ENCODE data around the gene HRH3.

The HRH3 gene

GRCh38 chr20:62242176-62242575 lies 22.1 kb upstream of the HRH3 start:
- H3K36me3 ChIP-seq (ENCODE audit: control insufficient read depth, insufficient read depth, low read length): peaks cover 3% of the 10 kb centered on the region
- H3K27me3 ChIP-seq (ENCODE audit: control insufficient read depth, insufficient read depth, low read length): no peaks in the 10 kb centered on the region
- no peaks in the 10 kb centered on the region for H3K9me3 ChIP-seq (ENCODE audit: control insufficient read depth, insufficient read depth, low read length)
- H3K9ac ChIP-seq (ENCODE audit: low read depth, low read length): no peak overlapping the region
- H3K4me1 ChIP-seq (ENCODE audit: control insufficient read depth, insufficient read depth, low read length): peaks cover 6% of the 10 kb centered on the region
- H3K4me3 ChIP-seq (ENCODE audit: low read depth, low read length): no peak overlapping the region

- Histone ChIP-seq H3K27me3 (ENCODE audit: control insufficient read depth, insufficient read depth, low read length) (no peaks in the 10 kb centered on the region), H3K4me1 (ENCODE audit: control insufficient read depth, insufficient read depth, low read length) (peaks cover 3% of the 10 kb centered on the region), H3K9me3 (ENCODE audit: control insufficient read depth, insufficient read depth, low read length) (no peaks in the 10 kb centered on the region), H3K4me3 (ENCODE audit: low read depth, low read length) (no peak overlapping the region), H3K36me3 (ENCODE audit: control insufficient read depth, insufficient read depth, low read length) (peaks cover 3% of the 10 kb centered on the region), H3K9ac (ENCODE audit: low read depth, low read length) (no peak overlapping the region)
Observed at GRCh38 chr20:62241506-62241905, 21.4 kb upstream of the HRH3 start.

GRCh38 chr20:62240020-62240685 lies 20.1 kb upstream of the HRH3 start:
- Histone ChIP-seq H3K36me3 (ENCODE audit: control insufficient read depth, insufficient read depth, low read length) (peaks cover 3% of the 10 kb centered on the region), H3K4me3 (ENCODE audit: low read depth, low read length) (no peak overlapping the region), H3K27me3 (ENCODE audit: control insufficient read depth, insufficient read depth, low read length) (no peaks in the 10 kb centered on the region), H3K9ac (ENCODE audit: low read depth, low read length) (no peak overlapping the region), H3K4me1 (ENCODE audit: control insufficient read depth, insufficient read depth, low read length) (peaks cover 3% of the 10 kb centered on the region), H3K9me3 (ENCODE audit: control insufficient read depth, insufficient read depth, low read length) (no peaks in the 10 kb centered on the region)

GRCh38 chr20:62239278-62239879 lies 19.3 kb upstream of the HRH3 start:
- Histone ChIP-seq H3K9me3 (ENCODE audit: control insufficient read depth, insufficient read depth, low read length) (no peaks in the 10 kb centered on the region), H3K27me3 (ENCODE audit: control insufficient read depth, insufficient read depth, low read length) (no peaks in the 10 kb centered on the region), H3K36me3 (ENCODE audit: control insufficient read depth, insufficient read depth, low read length) (peaks cover 3% of the 10 kb centered on the region), H3K4me1 (ENCODE audit: control insufficient read depth, insufficient read depth, low read length) (peaks cover 3% of the 10 kb centered on the region), H3K4me3 (ENCODE audit: low read depth, low read length) (peak overlapping the region; percentile 82), H3K9ac (ENCODE audit: low read depth, low read length) (peak overlapping the region; percentile 54)

- H3K4me1 ChIP-seq (ENCODE audit: control insufficient read depth, insufficient read depth, low read length): peaks cover 3% of the 10 kb centered on the region
- no peaks in the 10 kb centered on the region for H3K27me3 ChIP-seq (ENCODE audit: control insufficient read depth, insufficient read depth, low read length)
- H3K9ac ChIP-seq (ENCODE audit: low read depth, low read length): peak overlapping the region; percentile 54
- H3K4me3 ChIP-seq (ENCODE audit: low read depth, low read length): peak overlapping the region; percentile 82
- no peaks in the 10 kb centered on the region for H3K9me3 ChIP-seq (ENCODE audit: control insufficient read depth, insufficient read depth, low read length)
- peaks cover 3% of the 10 kb centered on the region for H3K36me3 ChIP-seq (ENCODE audit: control insufficient read depth, insufficient read depth, low read length)
Observed at GRCh38 chr20:62238569-62239277, 18.6 kb upstream of the HRH3 start.

- H3K9ac ChIP-seq (ENCODE audit: low read depth, low read length): peak within 1 kb of the TSS; percentile 54
- H3K4me1 ChIP-seq (ENCODE audit: control insufficient read depth, insufficient read depth, low read length): peaks cover 3% of the 10 kb centered on the region
- no peaks in the 10 kb centered on the region for H3K27me3 ChIP-seq (ENCODE audit: control insufficient read depth, insufficient read depth, low read length)
- peaks cover 3% of the 10 kb centered on the region for H3K36me3 ChIP-seq (ENCODE audit: control insufficient read depth, insufficient read depth, low read length)
- peak within 1 kb of the TSS; percentile 82 for H3K4me3 ChIP-seq (ENCODE audit: low read depth, low read length)
- H3K9me3 ChIP-seq (ENCODE audit: control insufficient read depth, insufficient read depth, low read length): no peaks in the 10 kb centered on the region
Observed at GRCh38 chr20:62237801-62238568, 17.9 kb upstream of the HRH3 start, which contains the start of gene OSBPL2. Gene OSBPL2 (plus strand): TSS chr20:62238521. CDS start chr20:62256185, 17,664 bp downstream.

- H3K4me1 ChIP-seq (ENCODE audit: control insufficient read depth, insufficient read depth, low read length): peaks cover 3% of the 10 kb centered on the region
- H3K9me3 ChIP-seq (ENCODE audit: control insufficient read depth, insufficient read depth, low read length): no peaks in the 10 kb centered on the region
- peak overlapping the region; percentile 40 for H3K4me3 ChIP-seq (ENCODE audit: low read depth, low read length)
- H3K27me3 ChIP-seq (ENCODE audit: control insufficient read depth, insufficient read depth, low read length): no peaks in the 10 kb centered on the region
- peaks cover 3% of the 10 kb centered on the region for H3K36me3 ChIP-seq (ENCODE audit: control insufficient read depth, insufficient read depth, low read length)
- peak overlapping the region; percentile 20 for H3K9ac ChIP-seq (ENCODE audit: low read depth, low read length)
Observed at GRCh38 chr20:62237514-62237800, 17.4 kb upstream of the HRH3 start.

GRCh38 chr20:62236766-62237513 lies 16.9 kb upstream of the HRH3 start:
- no peaks in the 10 kb centered on the region for H3K27me3 ChIP-seq (ENCODE audit: control insufficient read depth, insufficient read depth, low read length)
- H3K4me1 ChIP-seq (ENCODE audit: control insufficient read depth, insufficient read depth, low read length): peaks cover 3% of the 10 kb centered on the region
- H3K4me3 ChIP-seq (ENCODE audit: low read depth, low read length): no peak overlapping the region
- peaks cover 3% of the 10 kb centered on the region for H3K36me3 ChIP-seq (ENCODE audit: control insufficient read depth, insufficient read depth, low read length)
- no peak overlapping the region for H3K9ac ChIP-seq (ENCODE audit: low read depth, low read length)
- H3K9me3 ChIP-seq (ENCODE audit: control insufficient read depth, insufficient read depth, low read length): no peaks in the 10 kb centered on the region

GRCh38 chr20:62236200-62236599 lies 16.1 kb upstream of the HRH3 start:
- H3K36me3 ChIP-seq (ENCODE audit: control insufficient read depth, insufficient read depth, low read length): peaks cover under 1% of the 10 kb centered on the region
- H3K27me3 ChIP-seq (ENCODE audit: control insufficient read depth, insufficient read depth, low read length): no peaks in the 10 kb centered on the region
- no peaks in the 10 kb centered on the region for H3K9me3 ChIP-seq (ENCODE audit: control insufficient read depth, insufficient read depth, low read length)
- no peak overlapping the region for H3K4me3 ChIP-seq (ENCODE audit: low read depth, low read length)
- H3K9ac ChIP-seq (ENCODE audit: low read depth, low read length): no peak overlapping the region
- H3K4me1 ChIP-seq (ENCODE audit: control insufficient read depth, insufficient read depth, low read length): peaks cover 3% of the 10 kb centered on the region

- peaks cover 3% of the 10 kb centered on the region for H3K4me1 ChIP-seq (ENCODE audit: control insufficient read depth, insufficient read depth, low read length)
Observed at GRCh38 chr20:62235777-62236157, 15.7 kb upstream of the HRH3 start.

More at GRCh38 chr20:62235777-62236157, 15.7 kb upstream of the HRH3 start:
- Histone ChIP-seq H3K9me3 (ENCODE audit: control insufficient read depth, insufficient read depth, low read length) (no peaks in the 10 kb centered on the region), H3K27me3 (ENCODE audit: control insufficient read depth, insufficient read depth, low read length) (no peaks in the 10 kb centered on the region), H3K9ac (ENCODE audit: low read depth, low read length) (no peak overlapping the region), H3K36me3 (ENCODE audit: control insufficient read depth, insufficient read depth, low read length) (no peaks in the 10 kb centered on the region), H3K4me3 (ENCODE audit: low read depth, low read length) (no peak overlapping the region)
